Kidney (tissue), 14 donors: ENCODE results near the gene ZSWIM7. TPM values are rescaled to one million over a fixed set of nuclear protein-coding genes. Genes with fewer than 3 reads are reported as not detected.

Experiments used
- DNase-seq, 5 donors: peaks; one replicate each; pipeline ENCODE4 v3.0.0-alpha.2; 2013 to 2020
- FAIRE-seq: peaks from 2 replicates; lab custom pipeline; 2012; peaks lifted over from hg19 to GRCh38; lab: Jason Lieb, UNC
- H3K27ac ChIP-seq, 2 donors: one replicate each; pipeline ENCODE4 v1.7.0; 2013; ENCODE audit warnings: low read depth in 2 of 2, low read length in 2 of 2, inconsistent platforms in 1 of 2
- H3K27me3 ChIP-seq: one replicate; pipeline ENCODE4 v1.7.1; 2013; ENCODE audit warnings: low read length, inconsistent platforms; ENCODE audit not compliant: control insufficient read depth, insufficient read depth
- H3K36me3 ChIP-seq, 3 donors: one replicate each; pipeline versions ENCODE4 v1.7.0 to v1.7.1; 2013; ENCODE audit warnings: low read length in 3 of 3, control low read depth in 1 of 3, inconsistent platforms in 1 of 3; ENCODE audit not compliant: insufficient read depth in 3 of 3, control insufficient read depth in 2 of 3
- H3K4me1 ChIP-seq, 3 donors: one replicate each; pipeline versions ENCODE4 v1.7.0 to v1.7.1; 2013; ENCODE audit warnings: low read length in 3 of 3, inconsistent platforms in 1 of 3, low read depth in 1 of 3; ENCODE audit not compliant: control insufficient read depth in 2 of 3, insufficient read depth in 2 of 3
- H3K4me3 ChIP-seq, 3 donors: one replicate each; pipeline versions ENCODE4 v1.7.0 to v1.8.1; 2013; ENCODE audit warnings: low read length in 3 of 3, control low read depth in 1 of 3, inconsistent platforms in 1 of 3
- H3K9ac ChIP-seq, 3 donors: one replicate each; pipeline versions ENCODE4 v1.7.0 to v1.7.1; 2013; ENCODE audit warnings: low read length in 3 of 3, control low read depth in 1 of 3, inconsistent platforms in 1 of 3
- H3K9me3 ChIP-seq, 3 donors: one replicate each; pipeline versions ENCODE4 v1.7.0 to v1.7.1; 2013; ENCODE audit warnings: low read length in 3 of 3, control low read depth in 1 of 3, inconsistent platforms in 1 of 3; ENCODE audit not compliant: control insufficient read depth in 2 of 3, insufficient read depth in 1 of 3
- intact Hi-C: fragments of 100-400 bp; cut with DNase I; formaldehyde crosslinking; loops from one replicate; pipeline ENCODE4 v1.11.1; 2022
- polyA plus RNA-seq: library from polyadenylated mRNA; stranded (reverse); fragments of 350-450 nt; fragmentation: Illumina TruSeq; extraction: RNeasy Lipid Tissue Mini Kit (QIAGEN cat#74804); gene quantifications from one replicate; pipeline ENCODE4 v1.2.3, GENCODE V29; 2014; ENCODE audit warnings: low read depth, low replicate concordance; ENCODE audit not compliant: insufficient read depth
- total RNA-seq: library from RNA; stranded (reverse); fragmentation: NEBNext Ultra II Directional; extraction: Animal tissue kit (Norgen Biotek cat#: 25700); gene quantifications from one replicate; pipeline ENCODE4 v1.2.1, GENCODE V29; 2021
- TF ChIP-seq, protein P1 (sequence below): IDR thresholded peaks from 3 replicates; pipeline ENCODE4 v1.5.1; 2012; ENCODE audit warnings: mild to moderate bottlenecking, moderate library complexity, borderline replicate concordance; ENCODE audit not compliant: insufficient read depth; ENCODE audit errors: extremely low read depth
- donor health status: control.
- donor health status: control.
- donor health status: control.
- donor health status: control.
- donor health status: control.
- donor health status: DM: yes; HTN: yes; CAD: no.
- donor health status: Normal renal cell carcinoma (clear cell type).

Gene ZSWIM7
- total and polyA plus RNA-seq, 2 donors from 2014 or later = 21.0 to 66.7 TPM

DNA sequence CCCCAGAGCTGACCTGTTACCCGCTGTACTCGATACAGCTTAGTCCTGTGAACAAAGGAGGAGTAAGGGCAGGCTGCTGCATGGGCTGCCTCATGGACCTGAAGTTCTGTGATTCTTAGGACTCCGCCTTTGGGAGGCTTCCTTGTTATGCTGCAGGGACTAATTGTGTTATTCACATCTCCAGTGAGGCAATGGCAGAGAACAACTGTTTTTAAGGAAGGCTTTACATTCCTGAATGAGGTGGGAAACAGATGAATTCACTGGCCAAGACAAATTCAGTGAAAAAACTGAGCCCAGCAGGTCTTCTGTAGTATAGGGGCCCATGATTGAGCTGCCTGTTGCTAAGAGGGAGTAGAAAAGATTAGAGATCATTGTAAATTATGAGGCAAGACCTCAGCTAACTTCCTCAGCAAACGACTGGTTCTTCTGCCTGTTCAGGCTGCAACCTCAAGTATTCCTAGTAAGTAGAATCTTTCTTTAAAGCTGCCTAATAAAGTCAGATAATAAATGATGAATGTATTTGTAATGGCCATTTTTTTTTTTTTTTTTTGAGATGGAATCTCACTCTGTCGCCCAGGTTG is 28.3 kb downstream of the ZSWIM7 start:
- Histone ChIP-seq H3K9me3 (no peaks in the 10 kb centered on the region), H3K9ac (no peak overlapping the region), H3K27ac (no peak overlapping the region), H3K4me3 (no peak overlapping the region), H3K4me1 (peaks cover 3 to 8% (median 8%) of the 10 kb centered on the region in 3 donors), H3K27me3 (no peaks in the 10 kb centered on the region), H3K36me3 (peaks cover 0 to 2% (median 0%) of the 10 kb centered on the region in 3 donors)
- no peak for FAIRE-seq
- intact Hi-C loops = no loop called here
- DNase-seq = no peak
- TF ChIP-seq, protein P1, sequence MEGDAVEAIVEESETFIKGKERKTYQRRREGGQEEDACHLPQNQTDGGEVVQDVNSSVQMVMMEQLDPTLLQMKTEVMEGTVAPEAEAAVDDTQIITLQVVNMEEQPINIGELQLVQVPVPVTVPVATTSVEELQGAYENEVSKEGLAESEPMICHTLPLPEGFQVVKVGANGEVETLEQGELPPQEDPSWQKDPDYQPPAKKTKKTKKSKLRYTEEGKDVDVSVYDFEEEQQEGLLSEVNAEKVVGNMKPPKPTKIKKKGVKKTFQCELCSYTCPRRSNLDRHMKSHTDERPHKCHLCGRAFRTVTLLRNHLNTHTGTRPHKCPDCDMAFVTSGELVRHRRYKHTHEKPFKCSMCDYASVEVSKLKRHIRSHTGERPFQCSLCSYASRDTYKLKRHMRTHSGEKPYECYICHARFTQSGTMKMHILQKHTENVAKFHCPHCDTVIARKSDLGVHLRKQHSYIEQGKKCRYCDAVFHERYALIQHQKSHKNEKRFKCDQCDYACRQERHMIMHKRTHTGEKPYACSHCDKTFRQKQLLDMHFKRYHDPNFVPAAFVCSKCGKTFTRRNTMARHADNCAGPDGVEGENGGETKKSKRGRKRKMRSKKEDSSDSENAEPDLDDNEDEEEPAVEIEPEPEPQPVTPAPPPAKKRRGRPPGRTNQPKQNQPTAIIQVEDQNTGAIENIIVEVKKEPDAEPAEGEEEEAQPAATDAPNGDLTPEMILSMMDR = no peak

DNA sequence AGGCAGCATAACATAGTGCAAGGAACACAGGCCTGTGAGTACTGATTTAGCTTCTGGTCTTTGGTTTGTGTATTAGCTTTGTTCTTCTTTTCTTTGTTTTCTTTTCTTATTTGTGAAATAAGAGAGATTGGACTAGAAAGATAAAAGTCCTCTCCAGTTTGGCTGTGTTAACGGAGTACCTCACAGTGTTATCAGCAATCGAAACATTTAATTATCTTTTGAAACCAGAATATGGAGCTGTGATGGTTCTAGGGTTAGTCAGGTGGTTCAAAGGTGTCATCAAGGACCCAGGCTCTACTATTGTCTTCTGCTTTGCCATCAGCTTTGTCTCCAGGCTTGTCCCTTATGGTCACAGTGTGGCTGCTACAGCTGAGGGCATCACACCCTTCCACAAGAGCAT is 29.0 kb downstream of the ZSWIM7 start:
- H3K36me3 ChIP-seq = peaks cover 0 to 2% (median 0%) of the 10 kb centered on the region in 3 donors
- no peak overlapping the region for H3K4me3 ChIP-seq
- no peak overlapping the region for H3K9ac ChIP-seq
- no peak overlapping the region for H3K27ac ChIP-seq
- TF ChIP-seq, protein P1 = no peak
- DNase-seq (no peak), FAIRE-seq (no peak)
- no peaks in the 10 kb centered on the region for H3K9me3 ChIP-seq
- no peaks in the 10 kb centered on the region for H3K27me3 ChIP-seq
- intact Hi-C loops = no loop called here
- H3K4me1 ChIP-seq = peaks cover 3 to 10% (median 9%) of the 10 kb centered on the region in 3 donors

DNA sequence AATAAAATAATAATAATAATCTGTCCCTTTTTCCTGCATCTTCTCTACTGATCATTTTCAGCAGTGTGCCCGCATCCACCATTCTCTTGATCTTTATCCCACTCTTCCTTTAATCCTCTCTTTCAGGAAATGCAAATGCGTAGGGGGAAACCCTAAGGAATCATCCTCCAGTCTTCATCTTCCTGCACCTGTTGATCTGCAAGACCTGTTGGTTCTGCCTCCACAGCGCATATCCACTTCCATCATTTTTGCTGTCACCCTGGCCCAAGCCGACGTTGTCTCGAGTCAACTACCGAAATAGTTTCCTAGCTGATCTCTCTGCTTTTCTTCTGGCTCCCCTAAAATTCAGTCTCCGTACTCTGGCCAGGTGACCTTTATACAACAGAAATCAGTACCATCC is 30.0 kb downstream of the ZSWIM7 start:
- no peak for DNase-seq
- Histone ChIP-seq H3K4me1 (peaks cover 3 to 10% (median 9%) of the 10 kb centered on the region in 3 donors), H3K9ac (no peak overlapping the region), H3K4me3 (no peak overlapping the region), H3K36me3 (no peaks in the 10 kb centered on the region), H3K27me3 (no peaks in the 10 kb centered on the region), H3K27ac (no peak overlapping the region), H3K9me3 (no peaks in the 10 kb centered on the region)
- no peak for FAIRE-seq
- intact Hi-C loops = no loop called here
- TF ChIP-seq, protein P1 = no peak
